AML-193 (cell line): ENCODE measurements around the gene MTHFR.

Experiments
- DNase-seq, 2 experiments: peaks; one replicate each; lab custom pipeline; 2025; lab: John Stamatoyannopoulos, UW

MTHFR gene

DNA sequence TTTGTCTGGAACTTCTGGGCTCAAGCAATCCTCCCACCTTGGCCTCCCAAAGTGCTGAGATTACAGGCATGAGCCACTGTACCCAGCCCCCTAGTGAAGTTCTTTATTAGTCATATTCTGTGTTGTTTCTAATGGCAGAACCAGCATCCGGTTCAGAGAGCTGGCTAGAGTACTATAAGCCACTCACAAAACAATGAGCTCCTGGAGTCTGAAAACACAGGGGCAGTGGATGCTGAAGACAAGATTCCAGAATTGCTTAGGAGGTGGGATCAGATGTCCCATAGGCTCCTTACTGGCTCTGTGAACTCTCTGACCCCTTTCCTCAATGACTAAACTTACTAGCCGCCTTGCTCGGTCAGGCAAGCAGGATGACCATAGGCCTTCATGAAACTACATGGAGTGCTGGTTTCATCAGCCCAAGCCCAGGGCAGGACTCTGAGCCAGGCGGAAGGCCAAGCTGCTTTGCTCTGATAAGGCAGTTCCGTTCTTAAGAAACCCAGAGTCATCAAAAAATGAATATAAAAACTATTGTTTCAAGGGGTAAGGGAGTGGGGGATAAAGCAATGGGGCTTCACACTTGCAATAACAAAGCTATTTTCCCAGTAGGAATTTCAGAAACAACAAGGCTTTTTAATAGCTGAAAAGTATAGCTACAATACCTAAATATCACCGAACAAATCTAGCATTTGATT, 8.1 kb downstream of the MTHFR start:
- no peak for DNase-seq

GRCh38 chr1:11796036-11796828, 9.5 kb downstream of the MTHFR start:
- no peak for DNase-seq

DNA sequence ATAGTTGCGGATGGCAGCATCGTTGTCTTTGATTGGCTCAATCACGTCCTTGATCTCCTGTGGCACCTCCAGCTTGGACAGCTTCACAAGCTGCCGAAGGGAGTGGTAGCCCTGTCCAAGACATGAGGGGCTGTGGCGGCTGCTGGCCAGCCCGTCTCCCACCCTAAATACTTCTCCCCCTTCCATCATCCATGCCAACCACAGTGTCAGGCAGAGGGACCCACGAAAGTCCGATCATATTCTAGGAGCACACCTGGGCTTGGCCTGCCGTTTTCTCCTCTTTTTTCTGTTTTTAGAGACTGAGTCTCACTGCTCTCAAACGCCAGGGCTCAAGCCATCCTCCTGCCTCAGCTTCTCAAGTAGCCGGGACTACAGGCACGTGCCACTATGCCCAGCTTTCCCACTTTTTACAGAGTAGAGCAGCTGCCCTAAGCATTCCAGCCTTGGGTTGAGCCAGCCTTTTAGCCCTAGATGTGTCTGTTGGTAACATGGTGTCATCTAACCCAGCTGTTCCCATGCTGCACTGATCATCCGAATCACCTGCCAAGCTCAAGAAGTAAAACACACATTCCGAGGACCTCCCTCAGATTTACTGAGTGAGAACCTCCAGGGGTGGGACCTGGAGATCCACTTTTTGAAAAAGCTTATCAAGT, 10.4 kb downstream of the MTHFR start:
- no peak for DNase-seq

DNA sequence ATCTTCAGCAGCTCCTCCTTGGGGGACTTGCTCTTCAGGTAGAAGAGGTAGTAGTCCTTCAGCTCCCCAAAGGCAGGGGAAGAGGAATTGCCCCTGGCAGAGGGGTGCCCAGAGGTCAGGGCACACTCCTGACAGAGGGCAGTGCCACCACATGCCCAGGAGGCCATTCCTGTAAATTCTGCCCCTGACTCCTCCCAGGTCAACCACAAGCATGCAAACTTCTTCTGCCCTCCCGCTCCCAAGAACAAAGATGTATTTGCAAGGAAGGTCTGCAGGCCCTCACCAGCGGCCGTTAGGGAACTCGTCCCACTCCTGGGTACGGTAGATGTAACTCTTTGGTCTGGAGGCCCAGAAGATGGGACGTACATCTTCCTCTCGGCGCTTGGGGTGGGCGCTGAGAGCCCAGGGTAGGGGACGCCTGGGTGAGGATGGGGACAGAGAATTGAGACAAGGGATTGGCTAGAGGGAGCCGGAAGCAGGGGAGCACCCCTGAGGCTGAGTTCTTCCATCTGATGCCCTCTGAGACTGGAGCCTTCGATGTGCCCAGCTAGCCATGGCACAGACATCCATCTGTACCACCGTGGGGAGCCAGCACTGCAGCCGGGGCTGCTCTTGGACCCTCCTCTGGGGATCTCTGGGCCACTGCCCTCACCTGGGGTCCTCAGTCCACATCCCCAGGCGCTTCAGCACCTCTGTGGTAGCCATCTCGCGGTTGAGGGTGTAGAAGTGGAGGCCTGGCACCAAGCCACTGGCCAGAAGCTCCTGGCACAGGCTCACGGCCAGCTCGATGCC, 11.1 kb downstream of the MTHFR start:
- DNase-seq: no peak

DNA sequence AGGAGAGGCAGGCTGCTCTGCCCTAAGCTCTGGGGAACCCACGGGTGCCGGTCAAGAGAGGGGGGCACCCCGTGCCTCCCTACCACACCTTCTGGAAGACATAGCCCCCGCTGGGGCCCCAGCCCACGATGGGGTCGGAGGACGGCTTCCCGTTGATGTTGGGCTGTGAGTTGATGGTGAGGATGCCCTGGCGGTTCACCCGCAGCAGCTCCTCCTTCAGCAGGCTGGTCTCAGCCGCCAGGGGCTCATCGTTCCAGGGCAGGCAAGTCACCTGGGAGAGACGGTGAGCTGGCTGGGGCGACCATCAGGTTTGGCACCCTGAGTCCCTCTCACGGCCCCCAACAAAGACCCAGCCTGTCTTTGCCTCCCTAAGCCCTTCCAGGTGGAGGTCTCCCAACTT, 11.9 kb downstream of the MTHFR start:
- no peak for DNase-seq

- DNase-seq: no peak
Measured at GRCh38 chr1:11792106-11792505, 13.7 kb downstream of the MTHFR start.

DNA sequence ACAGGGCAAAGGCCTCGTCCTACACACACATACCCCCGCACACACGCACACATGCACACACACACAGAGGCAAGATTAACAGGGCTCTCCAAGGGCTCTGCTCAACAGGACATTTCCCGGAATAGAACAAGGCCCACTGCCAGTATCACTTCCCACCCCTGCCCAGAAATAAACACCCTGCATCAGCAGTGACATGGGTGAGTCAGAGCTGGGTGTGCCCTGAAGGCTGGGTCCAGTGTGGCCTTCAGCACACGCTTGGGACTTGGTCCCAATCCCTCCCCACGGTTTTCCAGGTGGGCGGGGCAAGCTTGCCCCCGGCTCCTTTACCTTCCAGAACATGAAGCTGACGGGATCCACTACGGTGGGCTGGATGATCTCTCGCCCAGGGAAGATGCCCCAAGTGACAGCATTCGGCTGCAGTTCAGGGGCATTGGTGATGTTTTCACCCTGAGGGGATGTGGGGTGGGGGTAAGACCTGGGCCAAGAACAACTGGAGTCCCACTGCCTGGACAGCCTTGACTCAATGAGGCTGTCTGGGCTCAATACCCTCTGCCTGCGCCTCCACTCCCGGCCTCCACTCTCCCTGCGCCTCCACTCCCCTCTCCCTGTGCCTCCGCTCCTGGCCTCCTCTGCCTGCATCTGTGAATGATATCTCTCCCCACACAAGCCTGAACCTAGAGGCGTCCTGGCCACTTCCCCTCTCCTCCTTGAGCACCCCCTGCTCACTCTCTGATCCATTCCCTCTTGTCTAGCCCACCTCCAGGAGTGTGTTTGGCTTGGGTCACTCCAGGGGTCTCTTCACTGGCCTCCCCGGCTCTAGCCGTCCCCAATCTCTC, 14.7 kb downstream of the MTHFR start:
- no peak for DNase-seq

GRCh38 chr1:11790101-11790879, 15.5 kb downstream of the MTHFR start:
- DNase-seq: no peak

DNA sequence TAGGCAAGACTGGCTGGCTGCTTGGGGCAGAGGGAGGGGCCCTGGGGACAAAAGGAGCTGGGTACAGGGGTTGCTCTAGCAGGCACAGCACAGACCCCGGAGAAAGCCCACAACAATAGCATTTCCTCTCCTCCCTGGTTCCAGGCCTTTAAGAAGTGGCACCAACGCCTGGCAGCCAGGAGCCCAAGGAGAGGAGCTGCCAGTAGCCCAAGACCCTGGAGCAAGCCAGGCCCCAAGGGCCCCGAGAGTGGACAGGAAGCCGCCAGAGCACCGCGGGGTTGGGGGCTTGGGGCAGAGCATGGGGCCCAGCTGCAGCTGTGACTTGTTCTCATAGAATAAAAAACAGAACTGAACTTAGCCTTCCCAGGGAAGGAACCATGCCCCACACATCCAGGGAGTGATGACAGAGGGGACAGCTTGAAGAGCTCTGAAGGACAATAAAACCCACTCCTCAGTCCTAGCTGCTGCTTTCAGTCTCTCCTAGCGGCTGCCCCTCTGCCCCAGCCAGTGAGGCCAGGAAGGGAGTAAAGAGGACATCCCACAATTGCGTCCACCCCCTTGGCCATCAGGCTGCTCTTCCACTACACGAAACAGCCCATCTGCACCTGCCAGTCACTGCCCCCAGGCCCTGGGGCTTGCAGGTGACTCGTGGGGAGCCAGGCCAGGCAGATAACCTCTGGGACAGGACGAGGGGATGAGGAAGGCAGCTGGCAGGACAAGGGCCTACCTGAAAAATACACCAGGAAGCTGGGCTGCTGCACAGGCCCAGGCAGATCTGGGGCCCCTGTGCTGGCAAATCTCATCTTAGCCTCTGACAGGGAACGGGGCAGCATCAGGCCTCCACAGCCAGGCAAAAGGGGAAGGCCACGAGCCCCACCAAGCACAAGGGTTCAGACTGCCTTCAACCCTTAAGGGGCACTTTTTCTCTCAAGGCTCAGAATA, 16.4 kb downstream of the MTHFR start:
- DNase-seq: no peak

- DNase-seq: no peak
Measured at GRCh38 chr1:11788549-11789053, 17.2 kb downstream of the MTHFR start.

- DNase-seq: no peak
Measured at GRCh38 chr1:11787804-11788436, 17.8 kb downstream of the MTHFR start.

GRCh38 chr1:11787251-11787803, 18.4 kb downstream of the MTHFR start:
- no peak for DNase-seq

DNA sequence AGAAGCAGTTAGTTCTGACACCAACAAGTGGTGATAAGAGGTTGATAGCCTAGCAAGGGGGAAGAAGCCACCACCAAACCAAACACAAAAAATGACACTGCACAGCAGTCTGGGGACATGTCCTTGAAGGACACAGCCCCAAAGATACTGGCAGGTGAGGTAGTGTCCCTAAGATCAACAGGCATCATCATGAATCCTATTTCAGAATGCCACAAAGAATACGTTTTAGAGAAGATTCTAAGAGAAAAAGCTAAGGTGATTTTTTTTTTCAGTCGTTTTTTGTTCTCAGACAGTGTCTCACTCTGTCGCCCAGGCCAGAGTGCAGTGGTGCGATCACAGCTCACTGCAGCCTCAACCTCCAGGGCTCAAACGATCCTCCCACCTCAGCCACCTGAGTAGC, 19.6 kb downstream of the MTHFR start:
- DNase-seq: no peak

DNA sequence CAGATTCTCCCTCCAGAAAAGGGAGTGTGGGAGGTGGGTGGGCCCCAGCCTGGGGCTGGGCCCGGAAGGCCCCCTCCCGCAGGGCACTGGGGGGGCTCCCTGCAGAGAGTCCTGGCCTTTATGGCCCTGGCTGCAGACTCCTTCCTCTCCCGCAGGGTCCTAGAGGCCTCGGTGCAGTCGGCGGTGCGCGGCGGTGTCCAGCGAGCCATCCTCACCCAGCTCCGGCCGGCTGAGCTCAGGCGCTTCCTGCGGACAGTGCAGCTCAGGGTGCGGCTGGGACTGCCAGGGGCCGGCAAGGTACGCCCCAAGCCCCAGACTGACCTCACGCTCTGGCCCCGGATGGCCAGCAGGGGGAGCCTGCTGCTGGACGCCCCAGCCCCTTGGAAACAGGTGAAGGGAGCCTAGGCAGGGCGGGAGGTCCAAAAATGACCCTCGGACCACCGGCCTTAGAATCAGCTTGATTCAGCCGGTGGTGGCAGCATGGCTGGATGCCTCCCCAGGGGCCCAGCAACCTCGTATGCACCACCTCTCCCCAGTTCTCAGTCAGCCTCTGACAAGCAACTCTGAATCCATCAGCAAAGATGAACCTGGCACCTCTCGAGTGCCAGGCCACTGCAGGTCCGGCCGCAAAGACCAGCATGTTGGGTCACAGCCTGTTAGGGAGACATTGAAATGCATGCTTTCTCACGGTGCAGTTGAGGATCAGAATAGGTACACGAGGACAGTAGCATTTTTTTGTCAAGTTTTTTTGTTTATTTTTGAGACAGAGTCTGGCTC, 20.6 kb downstream of the MTHFR start:
- DNase-seq: peak in 1 of 2 experiments; percentile 4

GRCh38 chr1:11784256-11784992, 21.3 kb downstream of the MTHFR start:
- DNase-seq: no peak

DNA sequence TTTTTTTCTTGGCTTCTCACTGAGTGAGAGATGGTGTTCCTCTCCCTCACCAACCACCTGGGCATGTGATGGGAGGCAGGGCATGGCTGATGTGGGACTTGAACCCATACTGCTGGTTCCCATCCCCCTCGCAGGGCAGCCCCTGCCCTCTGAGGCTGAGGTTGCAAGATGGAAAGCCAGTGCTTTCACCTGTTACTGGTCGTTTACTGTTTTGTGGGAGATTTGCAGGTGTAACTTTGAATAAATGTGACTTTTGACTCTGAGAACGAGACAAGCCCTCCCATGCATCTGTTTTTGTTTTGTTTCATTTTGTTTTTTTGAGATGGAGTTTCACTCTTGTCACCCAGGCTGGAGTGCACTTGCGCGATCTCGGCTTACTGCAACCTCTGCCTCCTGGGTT, 22.2 kb downstream of the MTHFR start:
- DNase-seq: no peak
